Posterior vena cava (tissue), 2 donors: ENCODE measurements around the gene ZBED6. TPM values are rescaled to one million over a fixed set of nuclear protein-coding genes. Genes with fewer than 3 reads are reported as not detected.
A peak's percentile ranks its signal among the peaks of the same experiment; 100 is the strongest.
"Not testable (repeated sequence)": the region's sequence is repeated elsewhere in the genome, so short reads cannot be mapped to it uniquely, and the experiment has no call there.

Source experiments
- DNase-seq: peaks from one replicate; pipeline ENCODE4 v3.0.0-alpha.2; 2020; ENCODE audit warnings: low spot score
- intact Hi-C, 2 donors: fragments of 100-400 bp; cut with DNase I; formaldehyde crosslinking; loops; one replicate each; pipeline versions ENCODE4 v1.14.1 to v1.14.2; 2022 to 2023
- long read RNA-seq, 2 donors: library from polyadenylated mRNA; unstranded; transcript quantifications; one replicate each; pipeline ENCODE4 v2.0.0, GENCODE V29; 2020 to 2021
- total RNA-seq, 2 donors: library from RNA; stranded (reverse); fragmentation: NEBNext Ultra II Directional; extraction: Animal tissue kit (Norgen Biotek cat#: 25700); gene quantifications; one replicate each; pipeline ENCODE4 v1.2.1, GENCODE V29; 2021
- donor health status: DM: yes; HTN: yes; CAD: no.
- donor health status: DM: yes; HTN: yes; CAD: no.

ZBED6 gene
- 10 to 100 TPM; 27.0 to 33.8 TPM for total RNA-seq
- long read RNA-seq, donor 1, full-length matches to known transcripts = 2 of 6 reads
- long read RNA-seq, donor 1, partial matches to known transcripts = 0 of 6 reads
- long read RNA-seq, donor 1, other reads (novel, unspliced or antisense) = 4 of 6 reads
- long read RNA-seq, donor 2, partial matches to known transcripts = 3 of 3 reads
- long read RNA-seq, donor 2, other reads (novel, unspliced or antisense) = 0 of 3 reads

GRCh38 chr1:203795441-203796235, at the start of gene ZBED6, which contains the start of gene ZC3H11A:
Gene ZBED6 (plus strand): TSS chr1:203795623. CDS start chr1:203797523, 1,900 bp downstream.
Gene ZC3H11A (plus strand): TSS chr1:203795623. CDS start chr1:203817071, 21,448 bp downstream.
- intact Hi-C loops = no loop called here
- peak; percentile 100 for DNase-seq

GRCh38 chr1:203746281-203746680, 49.1 kb upstream of the ZBED6 start:
- intact Hi-C loops = no loop called here
- no peak for DNase-seq

- intact Hi-C loops = no loop called here
- DNase-seq = no peak
These were observed 44.4 kb upstream of the ZBED6 start for GRCh38 chr1:203751051-203751450.

- DNase-seq, intact Hi-C loops: not testable (repeated sequence)
These were observed 43.6 kb upstream of the ZBED6 start for GRCh38 chr1:203751618-203752361.

- intact Hi-C loops = no loop called here
- no peak for DNase-seq
These were observed 41.0 kb upstream of the ZBED6 start for GRCh38 chr1:203754455-203754864.

GRCh38 chr1:203756036-203756435, 39.4 kb upstream of the ZBED6 start:
- intact Hi-C loops = no loop called here
- no peak for DNase-seq

GRCh38 chr1:203758749-203759148, 36.7 kb upstream of the ZBED6 start:
- DNase-seq, intact Hi-C loops: not testable (repeated sequence)

- DNase-seq = no peak
- intact Hi-C loops = no loop called here
These were observed 34.9 kb upstream of the ZBED6 start for GRCh38 chr1:203760506-203760905.

GRCh38 chr1:203761958-203762357, 33.5 kb upstream of the ZBED6 start:
- intact Hi-C loops, DNase-seq: not testable (repeated sequence)

GRCh38 chr1:203763505-203763904, 31.9 kb upstream of the ZBED6 start:
- no peak for DNase-seq
- intact Hi-C loops = no loop called here

GRCh38 chr1:203764105-203765028, 31.1 kb upstream of the ZBED6 start:
- intact Hi-C loops = no loop called here
- DNase-seq = no peak

- intact Hi-C loops = no loop called here
- no peak for DNase-seq
These were observed 30.2 kb upstream of the ZBED6 start, which contains the start of gene LAX1 for GRCh38 chr1:203765029-203765837. Gene LAX1 (plus strand): TSS chr1:203765183. CDS start chr1:203765566, 383 bp downstream.

GRCh38 chr1:203768256-203768655, 27.2 kb upstream of the ZBED6 start:
- intact Hi-C loops = no loop called here
- no peak for DNase-seq

- intact Hi-C loops = no loop called here
- DNase-seq = peak; percentile 88
These were observed 25.7 kb upstream of the ZBED6 start for GRCh38 chr1:203769505-203770343.

- intact Hi-C loops = no loop called here
- no peak for DNase-seq
These were observed 23.5 kb upstream of the ZBED6 start for GRCh38 chr1:203771901-203772301.

GRCh38 chr1:203772836-203773235, 22.6 kb upstream of the ZBED6 start:
- intact Hi-C loops = no loop called here
- no peak for DNase-seq

GRCh38 chr1:203776636-203777035, 18.8 kb upstream of the ZBED6 start:
- DNase-seq = no peak
- intact Hi-C loops = no loop called here
